ENCODE measurements around the gene CCR6.

CCR6 gene

GRCh38 chr6:167093922-167094432 lies 28.9 kb upstream of the CCR6 start:
- no peak overlapping the region for H3K4me3 ChIP-seq (ENCODE audit: low read length)
- TF ChIP-seq CTCF (conservative IDR thresholded peaks at IDR 0.05; ENCODE audit: low read depth, low read length), result no peak
- DNase-seq (ENCODE audit: low read depth), result no peak

GRCh38 chr6:167094436-167094819 lies 28.5 kb upstream of the CCR6 start:
- H3K4me3 ChIP-seq (ENCODE audit: low read length), result no peak overlapping the region
- TF ChIP-seq CTCF (conservative IDR thresholded peaks at IDR 0.05; ENCODE audit: low read depth, low read length), result no peak
- DNase-seq (ENCODE audit: low read depth), result no peak

- H3K4me3 ChIP-seq (ENCODE audit: low read length), result no peak overlapping the region
- no peak for TF ChIP-seq CTCF (conservative IDR thresholded peaks at IDR 0.05; ENCODE audit: low read depth, low read length)
- DNase-seq (ENCODE audit: low read depth), result no peak
Observed at GRCh38 chr6:167094820-167095637, 27.9 kb upstream of the CCR6 start.

GRCh38 chr6:167095888-167096287 lies 27.0 kb upstream of the CCR6 start:
- no peak for TF ChIP-seq CTCF (conservative IDR thresholded peaks at IDR 0.05; ENCODE audit: low read depth, low read length)
- H3K4me3 ChIP-seq (ENCODE audit: low read length), result no peak overlapping the region
- no peak for DNase-seq (ENCODE audit: low read depth)

- TF ChIP-seq CTCF (conservative IDR thresholded peaks at IDR 0.05; ENCODE audit: low read depth, low read length), result no peak
- H3K4me3 ChIP-seq (ENCODE audit: low read length), result no peak overlapping the region
- no peak for DNase-seq (ENCODE audit: low read depth)
Observed at GRCh38 chr6:167096991-167097390, 25.9 kb upstream of the CCR6 start.

GRCh38 chr6:167097770-167098169 lies 25.1 kb upstream of the CCR6 start:
- no peak overlapping the region for H3K4me3 ChIP-seq (ENCODE audit: low read length)
- DNase-seq (ENCODE audit: low read depth), result no peak
- TF ChIP-seq CTCF (conservative IDR thresholded peaks at IDR 0.05; ENCODE audit: low read depth, low read length), result no peak

- H3K4me3 ChIP-seq (ENCODE audit: low read length), result no peak overlapping the region
- TF ChIP-seq CTCF (conservative IDR thresholded peaks at IDR 0.05; ENCODE audit: low read depth, low read length), result no peak
- no peak for DNase-seq (ENCODE audit: low read depth)
Observed at GRCh38 chr6:167098825-167099225, 24.1 kb upstream of the CCR6 start.
